ENCODE results near the gene FRMD4A.

- TF ChIP-seq CTCF (IDR thresholded peaks at IDR 0.05; ENCODE audit: low read depth, low read length) (no peak), MAX (IDR thresholded peaks at IDR 0.05; ENCODE audit: low read depth, low read length) (no peak)
Observed at GRCh38 chr10:13944823-13945222, 385.9 kb downstream of the FRMD4A start.

Measured in NB4 (cell line).